ENCODE measurements around the gene NIPAL3.

Gene NIPAL3

DNA sequence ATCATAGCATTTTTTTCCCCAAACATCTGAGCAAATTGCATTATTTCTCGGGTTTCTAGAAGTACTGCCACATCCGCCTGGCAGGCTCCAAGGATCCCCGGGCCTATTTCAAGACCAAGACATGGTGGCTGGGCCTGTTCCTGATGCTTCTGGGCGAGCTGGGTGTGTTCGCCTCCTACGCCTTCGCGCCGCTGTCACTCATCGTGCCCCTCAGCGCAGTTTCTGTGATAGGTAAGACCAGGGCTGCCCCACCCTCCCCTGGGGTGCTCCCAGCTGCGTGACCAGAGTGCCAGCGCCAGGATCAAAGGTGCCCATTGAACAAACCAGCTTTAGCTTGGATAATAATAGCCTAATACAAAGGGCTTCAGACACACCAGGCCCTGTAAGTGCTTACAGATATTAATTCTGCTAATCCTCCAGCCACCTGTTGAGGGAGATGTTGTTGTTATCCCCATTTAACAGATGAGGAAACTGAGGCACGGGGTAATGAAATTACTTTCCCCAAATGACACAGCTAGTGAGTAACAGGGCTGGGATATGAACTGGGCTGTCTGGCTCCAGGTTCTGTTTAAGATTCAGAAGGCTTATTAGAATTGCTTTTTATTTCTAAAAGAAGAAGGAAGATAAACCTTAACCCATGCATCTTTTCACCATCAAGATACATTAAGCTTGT, 26.5 kb downstream of the NIPAL3 start:
- TF ChIP-seq ZBTB7A (IDR thresholded peaks at IDR 0.05; ENCODE audit: low read depth) (no peak), RAD21 (IDR thresholded peaks at IDR 0.05; ENCODE audit: low read depth) (no peak), TEAD4 (IDR thresholded peaks at IDR 0.05) (no peak), NFIC (IDR thresholded peaks at IDR 0.05) (no peak), CEBPB (IDR thresholded peaks at IDR 0.05) (no peak), YY1 (IDR thresholded peaks at IDR 0.05; ENCODE audit: low read depth) (no peak), FOXM1 (IDR thresholded peaks at IDR 0.05; ENCODE audit: borderline replicate concordance, low read depth) (no peak), TCF12 (IDR thresholded peaks at IDR 0.05; ENCODE audit: low read depth) (no peak), EGR1 (IDR thresholded peaks at IDR 0.05) (no peak), TAF1 (IDR thresholded peaks at IDR 0.05; ENCODE audit: low read depth) (no peak), EP300 (IDR thresholded peaks at IDR 0.05; ENCODE audit: borderline replicate concordance) (no peak)
- TF ChIP-seq, protein P1, sequence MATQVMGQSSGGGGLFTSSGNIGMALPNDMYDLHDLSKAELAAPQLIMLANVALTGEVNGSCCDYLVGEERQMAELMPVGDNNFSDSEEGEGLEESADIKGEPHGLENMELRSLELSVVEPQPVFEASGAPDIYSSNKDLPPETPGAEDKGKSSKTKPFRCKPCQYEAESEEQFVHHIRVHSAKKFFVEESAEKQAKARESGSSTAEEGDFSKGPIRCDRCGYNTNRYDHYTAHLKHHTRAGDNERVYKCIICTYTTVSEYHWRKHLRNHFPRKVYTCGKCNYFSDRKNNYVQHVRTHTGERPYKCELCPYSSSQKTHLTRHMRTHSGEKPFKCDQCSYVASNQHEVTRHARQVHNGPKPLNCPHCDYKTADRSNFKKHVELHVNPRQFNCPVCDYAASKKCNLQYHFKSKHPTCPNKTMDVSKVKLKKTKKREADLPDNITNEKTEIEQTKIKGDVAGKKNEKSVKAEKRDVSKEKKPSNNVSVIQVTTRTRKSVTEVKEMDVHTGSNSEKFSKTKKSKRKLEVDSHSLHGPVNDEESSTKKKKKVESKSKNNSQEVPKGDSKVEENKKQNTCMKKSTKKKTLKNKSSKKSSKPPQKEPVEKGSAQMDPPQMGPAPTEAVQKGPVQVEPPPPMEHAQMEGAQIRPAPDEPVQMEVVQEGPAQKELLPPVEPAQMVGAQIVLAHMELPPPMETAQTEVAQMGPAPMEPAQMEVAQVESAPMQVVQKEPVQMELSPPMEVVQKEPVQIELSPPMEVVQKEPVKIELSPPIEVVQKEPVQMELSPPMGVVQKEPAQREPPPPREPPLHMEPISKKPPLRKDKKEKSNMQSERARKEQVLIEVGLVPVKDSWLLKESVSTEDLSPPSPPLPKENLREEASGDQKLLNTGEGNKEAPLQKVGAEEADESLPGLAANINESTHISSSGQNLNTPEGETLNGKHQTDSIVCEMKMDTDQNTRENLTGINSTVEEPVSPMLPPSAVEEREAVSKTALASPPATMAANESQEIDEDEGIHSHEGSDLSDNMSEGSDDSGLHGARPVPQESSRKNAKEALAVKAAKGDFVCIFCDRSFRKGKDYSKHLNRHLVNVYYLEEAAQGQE (IDR thresholded peaks at IDR 0.05; ENCODE audit: low read depth), result no peak
- TF ChIP-seq, protein P2, sequence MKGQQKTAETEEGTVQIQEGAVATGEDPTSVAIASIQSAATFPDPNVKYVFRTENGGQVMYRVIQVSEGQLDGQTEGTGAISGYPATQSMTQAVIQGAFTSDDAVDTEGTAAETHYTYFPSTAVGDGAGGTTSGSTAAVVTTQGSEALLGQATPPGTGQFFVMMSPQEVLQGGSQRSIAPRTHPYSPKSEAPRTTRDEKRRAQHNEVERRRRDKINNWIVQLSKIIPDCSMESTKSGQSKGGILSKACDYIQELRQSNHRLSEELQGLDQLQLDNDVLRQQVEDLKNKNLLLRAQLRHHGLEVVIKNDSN (IDR thresholded peaks at IDR 0.05), result no peak

DNA sequence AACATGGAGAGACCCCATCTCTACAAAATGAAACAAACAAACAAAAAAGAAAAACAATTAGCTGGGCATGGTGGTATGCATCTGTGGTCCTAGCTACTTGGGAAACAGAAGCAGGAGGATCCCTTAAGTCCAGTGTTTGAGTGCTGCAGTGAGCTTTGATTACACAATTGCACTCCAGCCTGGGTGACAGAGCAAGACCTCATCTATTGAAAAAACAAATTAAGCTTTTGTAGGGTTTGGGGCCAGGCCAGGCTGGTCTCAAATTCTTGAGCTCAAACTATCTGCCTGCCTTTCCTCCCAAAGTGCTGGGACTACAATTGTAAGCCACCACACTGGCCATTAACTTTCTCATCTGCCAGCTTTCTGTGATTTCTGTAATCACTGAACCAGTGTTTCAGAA, 27.2 kb downstream of the NIPAL3 start:
- TF ChIP-seq TEAD4 (IDR thresholded peaks at IDR 0.05), result no peak
- TF ChIP-seq, protein P2 (IDR thresholded peaks at IDR 0.05), result no peak
- TF ChIP-seq, protein P1 (IDR thresholded peaks at IDR 0.05; ENCODE audit: low read depth), result no peak
- no peak for TF ChIP-seq TAF1 (IDR thresholded peaks at IDR 0.05; ENCODE audit: low read depth)
- TF ChIP-seq RAD21 (IDR thresholded peaks at IDR 0.05; ENCODE audit: low read depth), result no peak
- no peak for TF ChIP-seq EGR1 (IDR thresholded peaks at IDR 0.05)
- TF ChIP-seq, protein P3, sequence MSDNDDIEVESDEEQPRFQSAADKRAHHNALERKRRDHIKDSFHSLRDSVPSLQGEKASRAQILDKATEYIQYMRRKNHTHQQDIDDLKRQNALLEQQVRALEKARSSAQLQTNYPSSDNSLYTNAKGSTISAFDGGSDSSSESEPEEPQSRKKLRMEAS (IDR thresholded peaks at IDR 0.05), result no peak
- no peak for TF ChIP-seq YY1 (IDR thresholded peaks at IDR 0.05; ENCODE audit: low read depth)
- TF ChIP-seq EP300 (IDR thresholded peaks at IDR 0.05; ENCODE audit: borderline replicate concordance), result no peak
- no peak for TF ChIP-seq ZBTB7A (IDR thresholded peaks at IDR 0.05; ENCODE audit: low read depth)

DNA sequence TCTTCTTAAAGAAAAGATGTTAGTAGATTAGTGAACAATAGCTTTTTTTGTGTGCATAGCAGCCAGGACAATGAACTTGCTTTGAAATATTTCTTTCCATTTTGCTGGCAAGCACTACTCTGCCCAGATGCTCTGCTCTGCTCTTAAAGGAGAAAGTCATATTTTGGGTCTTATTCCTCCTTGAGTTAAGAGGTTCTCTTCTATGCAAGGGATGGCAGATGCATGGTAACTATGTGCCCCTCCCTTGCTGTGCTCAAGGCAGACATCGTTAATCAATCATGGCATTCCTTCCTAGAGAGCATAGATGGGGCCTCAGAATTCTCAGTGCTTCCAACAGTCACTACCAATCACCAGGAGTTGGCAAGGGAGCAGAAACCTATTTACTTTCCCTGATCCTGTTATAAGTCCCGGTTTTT, 27.6 kb downstream of the NIPAL3 start:
- no peak for TF ChIP-seq CREB1 (IDR thresholded peaks at IDR 0.05; ENCODE audit: low read depth)
- no peak for TF ChIP-seq TAF1 (IDR thresholded peaks at IDR 0.05; ENCODE audit: low read depth)
- no peak for TF ChIP-seq EP300 (IDR thresholded peaks at IDR 0.05; ENCODE audit: borderline replicate concordance)
- TF ChIP-seq TEAD4 (IDR thresholded peaks at IDR 0.05), result no peak
- TF ChIP-seq EGR1 (IDR thresholded peaks at IDR 0.05), result no peak
- TF ChIP-seq, protein P1 (IDR thresholded peaks at IDR 0.05; ENCODE audit: low read depth), result no peak
- no peak for TF ChIP-seq TCF12 (IDR thresholded peaks at IDR 0.05; ENCODE audit: low read depth)
- TF ChIP-seq YY1 (IDR thresholded peaks at IDR 0.05; ENCODE audit: low read depth), result no peak
- no peak for TF ChIP-seq ZBTB7A (IDR thresholded peaks at IDR 0.05; ENCODE audit: low read depth)
- TF ChIP-seq, protein P3 (IDR thresholded peaks at IDR 0.05), result no peak
- TF ChIP-seq RAD21 (IDR thresholded peaks at IDR 0.05; ENCODE audit: low read depth), result no peak
- no peak for TF ChIP-seq NFIC (IDR thresholded peaks at IDR 0.05)
- TF ChIP-seq, protein P2 (IDR thresholded peaks at IDR 0.05), result no peak
- TF ChIP-seq CEBPB (IDR thresholded peaks at IDR 0.05), result no peak
- no peak for TF ChIP-seq FOXM1 (IDR thresholded peaks at IDR 0.05; ENCODE audit: borderline replicate concordance, low read depth)

DNA sequence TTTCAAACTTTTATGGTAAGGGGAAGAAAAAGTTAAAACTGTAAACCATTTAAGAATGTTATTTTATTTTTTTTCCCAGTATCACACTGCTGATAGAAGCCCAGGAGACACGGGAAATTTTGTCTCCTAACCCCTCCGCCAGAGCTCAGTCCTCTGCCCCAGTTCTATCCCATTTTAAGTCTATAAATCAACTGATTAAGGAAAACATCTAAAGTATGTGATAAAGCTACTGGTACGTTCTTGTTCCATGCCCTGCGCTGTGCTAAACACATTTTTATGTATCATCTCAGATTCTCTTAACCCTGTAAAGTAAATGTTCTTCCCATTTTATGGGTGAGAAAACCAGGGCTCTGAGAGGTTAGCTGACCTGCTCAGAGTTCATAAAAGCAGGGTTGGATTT, 34.7 kb downstream of the NIPAL3 start:
- no peak for TF ChIP-seq CREB1 (IDR thresholded peaks at IDR 0.05; ENCODE audit: low read depth)
- TF ChIP-seq, protein P2 (IDR thresholded peaks at IDR 0.05), result no peak
- TF ChIP-seq CEBPB (IDR thresholded peaks at IDR 0.05), result no peak
- no peak for TF ChIP-seq YY1 (IDR thresholded peaks at IDR 0.05; ENCODE audit: low read depth)
- no peak for TF ChIP-seq TCF12 (IDR thresholded peaks at IDR 0.05; ENCODE audit: low read depth)
- no peak for TF ChIP-seq EP300 (IDR thresholded peaks at IDR 0.05; ENCODE audit: borderline replicate concordance)
- TF ChIP-seq, protein P3 (IDR thresholded peaks at IDR 0.05), result no peak
- no peak for TF ChIP-seq TEAD4 (IDR thresholded peaks at IDR 0.05)
- TF ChIP-seq TAF1 (IDR thresholded peaks at IDR 0.05; ENCODE audit: low read depth), result no peak
- TF ChIP-seq, protein P1 (IDR thresholded peaks at IDR 0.05; ENCODE audit: low read depth), result no peak
- no peak for TF ChIP-seq ZBTB7A (IDR thresholded peaks at IDR 0.05; ENCODE audit: low read depth)
- TF ChIP-seq RAD21 (IDR thresholded peaks at IDR 0.05; ENCODE audit: low read depth), result no peak
- TF ChIP-seq FOXM1 (IDR thresholded peaks at IDR 0.05; ENCODE audit: borderline replicate concordance, low read depth), result no peak
- no peak for TF ChIP-seq NFIC (IDR thresholded peaks at IDR 0.05)
- no peak for TF ChIP-seq EGR1 (IDR thresholded peaks at IDR 0.05)

Measured in Ishikawa (cell line).